Measurements from ENCODE around the gene CXorf58.

The CXorf58 gene

DNA sequence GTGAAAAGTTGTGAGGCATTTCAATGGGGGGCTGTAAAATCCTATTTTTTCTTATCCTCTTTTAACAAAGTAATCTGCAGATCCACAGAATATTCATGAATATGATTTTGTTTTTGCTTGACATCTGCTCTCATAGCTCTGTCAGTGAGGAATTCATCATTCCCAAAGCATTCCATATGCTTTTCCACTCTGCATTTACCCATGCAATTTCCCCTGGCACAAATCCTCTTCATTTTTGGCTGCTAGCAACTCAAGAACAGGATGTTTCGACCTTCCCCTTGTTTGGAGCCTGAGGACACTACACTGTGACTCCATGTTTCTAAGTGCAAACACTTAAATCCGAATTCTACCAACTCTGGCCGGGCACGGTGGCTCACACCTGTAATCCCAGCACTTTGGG is 70.7 kb downstream of the CXorf58 start:
- TF ChIP-seq GATA2 (IDR thresholded peaks at IDR 0.05; ENCODE audit: low read depth, low read length) (no peak), GATA3 (IDR thresholded peaks at IDR 0.05; ENCODE audit: low read depth, low read length) (no peak)

DNA sequence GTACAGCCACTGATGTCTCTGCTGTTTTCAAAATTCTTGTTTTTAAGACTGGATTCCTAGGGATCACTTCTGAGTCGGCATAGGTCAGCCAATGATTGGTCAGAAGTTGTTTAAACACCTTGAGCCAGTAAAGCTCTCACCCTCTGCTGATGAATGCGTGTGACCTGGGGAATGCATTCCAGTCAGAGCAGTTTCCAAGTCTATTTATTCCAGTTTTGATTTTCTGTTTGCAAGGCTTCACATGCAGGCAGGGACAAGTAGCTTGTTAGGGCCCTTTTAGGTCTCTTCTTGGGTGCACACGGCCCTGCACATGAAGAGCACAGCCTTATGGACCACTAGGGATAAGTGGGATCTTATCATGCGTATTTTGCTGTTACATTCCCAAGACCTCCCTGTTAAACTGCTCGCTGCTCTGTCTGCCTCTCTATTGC is 72.2 kb downstream of the CXorf58 start:
- no peak for TF ChIP-seq GATA3 (IDR thresholded peaks at IDR 0.05; ENCODE audit: low read depth, low read length)
- TF ChIP-seq GATA2 (IDR thresholded peaks at IDR 0.05; ENCODE audit: low read depth, low read length): no peak

GRCh38 chrX:23981222-23981621 is 73.4 kb downstream of the CXorf58 start:
- TF ChIP-seq GATA2 (IDR thresholded peaks at IDR 0.05; ENCODE audit: low read depth, low read length) (no peak), GATA3 (IDR thresholded peaks at IDR 0.05; ENCODE audit: low read depth, low read length) (no peak)

DNA sequence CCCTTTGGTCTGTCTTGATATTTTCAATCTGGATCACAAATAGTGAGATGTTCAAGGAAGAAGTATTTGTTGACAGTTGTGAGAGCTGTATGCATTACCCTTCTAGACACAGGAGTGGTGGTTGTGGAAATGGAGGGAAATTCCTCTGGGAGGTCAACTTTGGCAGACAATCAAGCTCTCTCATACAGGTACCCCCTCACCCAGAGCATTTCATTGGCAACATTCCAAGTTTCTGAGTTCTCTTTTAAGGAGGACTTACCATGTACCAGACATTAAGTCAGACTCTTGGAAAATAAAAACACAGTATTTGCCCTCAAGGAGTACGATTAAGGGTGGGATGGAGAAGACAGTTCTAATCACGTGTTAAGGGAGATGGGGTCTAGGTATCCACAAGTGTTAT is 73.9 kb downstream of the CXorf58 start:
- TF ChIP-seq GATA3 (IDR thresholded peaks at IDR 0.05; ENCODE audit: low read depth, low read length): no peak
- TF ChIP-seq GATA2 (IDR thresholded peaks at IDR 0.05; ENCODE audit: low read depth, low read length): no peak

GRCh38 chrX:23982891-23983290 is 75.1 kb downstream of the CXorf58 start:
- TF ChIP-seq GATA2 (IDR thresholded peaks at IDR 0.05; ENCODE audit: low read depth, low read length) (no peak), GATA3 (IDR thresholded peaks at IDR 0.05; ENCODE audit: low read depth, low read length) (no peak)
